ENCODE results near the gene PSMB11. TPM values are rescaled to one million over a fixed set of nuclear protein-coding genes. Genes with fewer than 3 reads are reported as not detected.
"Not testable (repeated sequence)": the region's sequence is repeated elsewhere in the genome, so short reads cannot be mapped to it uniquely, and the experiment has no call there.

The PSMB11 gene
- not detected for polyA plus RNA-seq (ENCODE audit: insufficient read length in 10 of 10)
- long read RNA-seq, donor 1: 0 reads
- long read RNA-seq, donor 2: 0 reads
- long read RNA-seq, donor 3, partial matches to known transcripts: 0 of 1 reads
- long read RNA-seq, donor 3, other reads (novel, unspliced or antisense): 0 of 1 reads
- long read RNA-seq, donor 4: 0 reads
- long read RNA-seq, donor 5: 0 reads
- long read RNA-seq, donor 6: 0 reads
- long read RNA-seq, donor 7: 0 reads
- long read RNA-seq, donor 8: 0 reads
- long read RNA-seq, donor 9: 0 reads

- no peak for DNase-seq
Measured at GRCh38 chr14:23042162-23042965, at the start of gene PSMB11. Gene PSMB11 (plus strand): TSS chr14:23042212. CDS start chr14:23042226, 14 bp downstream.

GRCh38 chr14:22993517-22993916 lies 48.5 kb upstream of the PSMB11 start:
- no peak for DNase-seq

DNA sequence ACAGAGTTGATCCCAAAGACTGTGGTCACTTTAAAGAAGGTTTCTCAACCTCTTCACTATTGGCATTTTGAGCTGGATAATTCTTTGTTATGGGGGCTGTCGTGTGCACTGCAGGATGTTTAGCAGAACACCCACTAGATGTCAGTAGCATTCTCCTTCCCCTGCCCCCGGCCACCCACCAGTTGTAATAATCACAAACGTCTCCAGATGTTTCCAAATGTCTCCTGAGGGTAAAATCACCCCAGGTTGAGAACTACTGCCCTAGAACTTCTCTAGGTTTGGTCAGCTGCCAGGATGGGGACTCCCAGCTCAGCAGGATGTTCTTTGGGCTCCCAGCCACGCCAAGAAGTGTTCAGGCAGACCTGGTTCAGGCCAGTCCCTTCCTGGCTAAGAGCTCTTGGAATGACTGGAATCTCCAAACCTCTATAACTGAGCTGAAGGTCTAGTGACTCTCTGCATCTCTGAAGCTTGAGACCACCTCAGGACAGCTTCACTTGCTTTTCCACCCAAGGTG lies 47.2 kb upstream of the PSMB11 start:
- DNase-seq: peak in 1 of 3 donors; percentile 70

GRCh38 chr14:22995889-22996625 lies 46.0 kb upstream of the PSMB11 start:
- no peak for DNase-seq

DNA sequence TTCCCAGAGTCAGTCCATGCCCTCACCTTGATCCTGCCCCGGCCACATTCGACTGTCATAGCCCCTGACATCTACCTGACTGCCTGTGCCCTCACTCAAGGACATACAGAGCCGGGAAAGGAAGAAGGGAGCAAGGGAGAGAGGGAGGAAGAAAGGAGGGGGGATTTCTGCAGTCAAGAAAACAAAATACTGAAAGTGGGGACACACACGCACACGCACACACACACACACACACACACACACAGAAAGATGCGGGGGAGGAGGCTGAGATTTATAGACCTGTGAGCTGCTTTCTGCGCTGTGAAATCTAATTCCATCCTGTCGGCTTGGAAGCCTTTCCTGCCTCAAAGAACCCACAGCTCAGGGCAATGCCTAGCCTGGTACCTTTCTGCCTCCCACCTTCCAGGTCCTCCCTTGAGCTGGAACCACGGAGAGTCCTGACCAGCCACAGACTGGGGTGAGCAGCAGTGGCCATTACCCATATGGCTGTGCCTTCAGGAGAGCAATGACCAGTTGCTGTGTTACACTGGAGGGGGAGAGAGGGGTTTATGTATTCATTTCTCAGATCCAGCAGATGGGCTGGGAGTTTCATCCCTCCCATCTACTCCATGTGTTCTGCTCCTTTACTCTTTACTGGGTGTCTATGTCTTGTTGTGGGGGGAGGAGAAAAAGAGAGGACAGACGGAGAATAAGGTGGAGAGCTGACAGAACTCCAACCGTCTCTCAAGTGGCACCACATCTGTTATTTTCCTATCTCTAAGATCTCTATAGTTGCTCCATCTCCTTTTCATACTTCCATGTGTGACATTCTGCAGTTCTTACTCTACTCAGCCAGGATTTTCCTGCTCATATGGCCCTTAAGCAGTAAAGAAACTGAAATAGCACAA lies 45.0 kb upstream of the PSMB11 start:
- DNase-seq: peak in 1 of 3 donors; percentile 37

- DNase-seq: no peak
Measured at GRCh38 chr14:22997676-22998323, 44.2 kb upstream of the PSMB11 start.

DNA sequence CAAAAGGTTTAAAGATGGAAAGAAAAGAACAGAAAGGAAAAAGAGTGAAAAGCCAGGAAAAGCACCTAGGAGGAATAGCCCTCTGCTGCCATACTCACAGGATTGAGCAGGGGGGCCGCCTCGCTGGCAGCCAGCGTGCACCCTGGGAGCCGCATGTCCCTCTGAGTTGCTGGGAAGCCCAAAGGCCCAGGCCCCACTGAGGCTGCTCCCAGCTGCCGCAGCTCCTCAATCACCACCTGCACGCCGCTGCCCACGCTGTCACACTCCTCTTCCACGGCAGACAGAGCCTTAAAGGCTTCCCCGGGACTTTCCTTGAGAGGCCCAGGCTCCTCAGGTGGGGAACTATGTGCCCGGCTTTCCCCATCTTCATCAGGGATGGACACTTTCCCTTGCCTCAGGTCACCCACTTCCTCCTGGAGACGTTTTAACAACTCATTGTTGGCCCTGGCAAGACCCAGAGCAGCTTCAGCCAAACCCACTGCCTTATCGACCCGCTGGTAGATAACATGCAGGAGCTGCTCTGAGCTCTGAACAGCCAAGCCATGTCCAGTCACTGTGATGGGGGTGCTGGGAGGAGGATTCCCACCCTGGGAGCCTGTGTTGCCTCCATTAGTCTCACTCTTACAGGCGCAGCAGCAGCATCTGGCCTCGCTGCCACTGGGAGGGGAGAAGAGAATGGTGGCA lies 43.5 kb upstream of the PSMB11 start:
- DNase-seq: no peak

GRCh38 chr14:23000860-23001259 lies 41.2 kb upstream of the PSMB11 start:
- DNase-seq: no peak

- no peak for DNase-seq
Measured at GRCh38 chr14:23002592-23002991, 39.4 kb upstream of the PSMB11 start.

GRCh38 chr14:23004274-23004673 lies 37.7 kb upstream of the PSMB11 start:
- not testable (repeated sequence) for DNase-seq

GRCh38 chr14:23005451-23006187 lies 36.4 kb upstream of the PSMB11 start:
- DNase-seq: no peak

DNA sequence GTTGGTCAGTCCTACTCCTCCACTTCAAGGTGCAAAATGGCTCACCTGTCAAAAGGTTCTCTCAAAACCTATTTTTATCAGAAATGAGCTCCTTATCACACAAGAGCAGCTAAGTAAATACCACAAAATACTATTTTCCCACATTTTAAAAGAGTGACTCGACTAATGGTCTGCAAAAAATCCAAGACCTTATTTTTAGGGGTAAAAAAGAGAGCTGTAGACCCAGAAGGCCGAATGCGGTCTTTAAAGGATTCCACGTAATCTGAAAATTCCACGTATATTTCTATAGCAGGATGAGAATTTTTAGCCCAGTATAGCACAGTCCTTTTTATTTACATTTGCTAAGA lies 35.9 kb upstream of the PSMB11 start:
- DNase-seq: no peak

DNA sequence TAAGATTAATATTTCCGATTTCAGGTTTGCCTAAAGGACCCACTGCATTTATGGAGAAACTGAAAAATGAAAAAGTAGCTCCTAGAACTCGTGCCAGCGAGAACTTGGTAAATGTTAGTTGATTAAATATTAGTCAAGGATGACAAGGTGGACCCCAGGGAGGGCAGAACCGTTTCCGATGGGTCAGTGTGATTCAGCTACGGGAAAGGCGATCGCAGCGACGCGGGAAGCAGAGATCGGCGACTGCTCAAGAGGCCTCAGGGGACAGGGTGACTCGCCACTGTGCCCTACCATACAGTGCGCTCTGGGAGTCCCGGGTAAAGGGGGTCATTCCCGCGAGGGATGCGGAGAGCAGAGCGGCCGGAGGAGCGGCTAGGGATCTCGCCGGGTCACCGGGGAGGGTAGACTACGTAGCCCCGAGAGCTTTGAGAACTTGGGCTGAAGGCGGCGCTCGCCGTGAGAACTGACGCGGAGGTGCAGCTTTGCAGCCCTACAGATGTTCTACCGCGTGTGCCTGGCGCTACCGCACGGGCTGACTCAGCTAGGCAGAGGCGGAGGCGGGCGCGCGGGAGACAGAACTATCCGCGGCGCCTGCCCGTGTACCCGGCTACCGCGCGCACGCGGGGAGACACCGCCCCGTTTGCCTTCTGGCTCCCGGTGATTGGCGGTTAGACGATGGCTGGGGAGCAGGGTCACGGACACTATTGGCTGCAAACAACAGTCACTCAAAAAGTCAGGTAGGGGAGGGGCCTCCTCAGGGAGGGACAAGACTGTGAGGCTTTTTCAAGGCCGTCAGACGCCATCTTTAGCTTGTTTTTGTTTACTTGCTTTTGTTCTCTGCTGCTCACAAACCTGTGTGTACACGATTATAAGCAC lies 35.2 kb upstream of the PSMB11 start:
- DNase-seq: peak; percentile 97 to 99 (median 98)

DNA sequence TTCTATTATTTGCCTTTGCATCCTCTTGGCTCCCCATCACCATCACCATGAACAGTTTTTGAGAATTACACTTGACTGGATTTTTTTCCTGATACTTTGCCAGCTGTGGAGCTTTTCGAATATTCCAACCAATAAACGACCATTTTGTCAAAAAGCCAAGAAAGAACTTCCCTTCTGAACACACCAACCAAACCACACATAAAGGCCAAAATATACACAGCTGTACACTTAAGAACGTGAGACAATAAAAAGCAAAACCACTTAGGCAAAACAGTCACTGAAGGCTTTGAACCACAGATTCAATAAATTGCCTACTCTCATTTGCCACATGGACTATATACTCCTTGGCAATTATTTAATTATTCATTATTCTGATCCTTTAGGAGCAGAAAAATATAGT lies 33.2 kb upstream of the PSMB11 start:
- DNase-seq: peak in 1 of 3 donors; percentile 31

DNA sequence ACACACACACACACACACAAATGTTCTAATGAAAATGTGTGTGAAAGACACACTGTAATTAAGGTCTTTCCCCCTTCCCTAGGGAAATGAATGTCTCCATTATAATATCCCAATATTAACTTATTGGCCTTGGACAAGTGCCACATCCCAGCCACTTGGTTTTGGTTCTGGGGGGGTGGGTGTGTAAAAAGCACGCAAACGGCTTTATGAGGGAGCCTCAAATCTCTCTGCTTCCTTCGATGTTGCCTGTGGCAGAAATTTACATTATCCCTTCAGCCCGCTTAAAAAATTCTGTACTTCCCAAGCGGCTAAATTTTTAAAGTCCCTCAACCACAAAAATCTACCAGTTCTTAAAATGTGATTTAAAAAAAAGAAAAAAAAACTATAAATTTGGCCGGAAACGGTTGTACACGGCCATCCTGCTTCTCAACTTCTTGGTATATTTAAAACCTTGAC lies 32.5 kb upstream of the PSMB11 start:
- no peak for DNase-seq

GRCh38 chr14:23009939-23010726 lies 31.9 kb upstream of the PSMB11 start, which contains the start of gene C14orf93:
Gene C14orf93 (minus strand): TSS chr14:23010143. CDS start chr14:22999023, 11,120 bp downstream.
- peak; percentile 69 to 93 (median 87) for DNase-seq

DNA sequence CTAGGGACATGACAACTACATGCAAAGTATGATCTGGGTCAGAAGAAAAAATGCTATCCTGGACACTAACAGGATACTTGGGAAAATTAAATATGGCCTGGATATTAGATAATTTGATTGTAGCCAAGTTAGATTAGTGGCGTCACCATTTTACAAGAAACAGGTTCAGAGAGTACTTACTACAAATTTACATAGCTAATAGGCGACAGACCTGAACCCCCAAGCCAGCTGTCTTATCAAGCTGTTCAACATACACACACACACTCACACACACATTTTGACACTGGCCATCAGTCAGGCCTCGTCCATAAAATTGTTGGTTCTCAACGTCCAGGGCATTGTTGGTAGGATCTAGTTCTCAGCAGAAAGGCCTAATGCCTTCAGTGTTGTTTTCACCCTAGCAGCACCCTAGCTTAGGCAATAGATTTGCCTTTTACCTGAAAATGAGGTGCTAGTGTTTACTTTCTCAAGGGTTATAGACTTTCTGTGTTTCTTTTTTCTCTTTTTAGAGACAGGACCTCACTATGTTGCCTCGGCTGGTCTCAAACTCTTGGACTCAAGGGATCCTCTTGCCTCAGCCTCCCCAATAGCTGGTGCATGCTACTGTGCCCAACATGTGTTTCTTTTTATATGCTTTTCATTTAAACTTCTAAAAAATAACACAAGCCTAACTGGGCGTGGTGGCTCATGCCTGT lies 28.8 kb upstream of the PSMB11 start:
- DNase-seq: no peak
